OCI-LY3 (cell line): ENCODE results near the gene RBCK1.

ENCODE experiments used
- EZH2phosphoT487 ChIP-seq: fragments of 200-600 bp; shearing (Covaris generic); IDR thresholded peaks from 2 replicates; pipeline ENCODE4 v1.6.1; 2018; ENCODE audit warnings: antibody characterized with exemption, mixed run types, low read depth
- TF ChIP-seq, protein P1 (sequence below): fragments of 200-600, 300-600 bp; sonication (generic); IDR thresholded peaks from 2 replicates; pipeline ENCODE4 v1.5.1; 2014; ENCODE audit warnings: antibody characterized with exemption, low read length, low read depth

DNA sequence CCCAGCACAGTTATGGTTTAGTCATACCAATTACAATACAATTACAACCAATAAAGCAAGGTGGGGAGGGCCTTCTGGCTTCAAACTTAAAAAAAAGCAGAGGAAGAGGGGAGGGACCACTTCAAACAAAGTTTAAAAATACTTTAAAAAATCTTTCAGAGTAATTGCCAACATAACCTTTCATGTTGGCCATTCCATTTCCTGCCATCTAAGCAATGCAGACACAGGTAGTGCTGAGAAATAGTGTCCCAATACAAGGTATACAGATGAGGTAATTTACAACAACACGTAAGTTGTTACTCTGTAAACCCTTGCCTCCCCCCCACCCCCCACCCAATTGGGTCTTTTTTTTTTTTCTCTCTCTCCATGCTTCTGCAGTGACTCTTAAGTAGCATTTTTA is 73.1 kb downstream of the RBCK1 start:
- TF ChIP-seq, protein P1, sequence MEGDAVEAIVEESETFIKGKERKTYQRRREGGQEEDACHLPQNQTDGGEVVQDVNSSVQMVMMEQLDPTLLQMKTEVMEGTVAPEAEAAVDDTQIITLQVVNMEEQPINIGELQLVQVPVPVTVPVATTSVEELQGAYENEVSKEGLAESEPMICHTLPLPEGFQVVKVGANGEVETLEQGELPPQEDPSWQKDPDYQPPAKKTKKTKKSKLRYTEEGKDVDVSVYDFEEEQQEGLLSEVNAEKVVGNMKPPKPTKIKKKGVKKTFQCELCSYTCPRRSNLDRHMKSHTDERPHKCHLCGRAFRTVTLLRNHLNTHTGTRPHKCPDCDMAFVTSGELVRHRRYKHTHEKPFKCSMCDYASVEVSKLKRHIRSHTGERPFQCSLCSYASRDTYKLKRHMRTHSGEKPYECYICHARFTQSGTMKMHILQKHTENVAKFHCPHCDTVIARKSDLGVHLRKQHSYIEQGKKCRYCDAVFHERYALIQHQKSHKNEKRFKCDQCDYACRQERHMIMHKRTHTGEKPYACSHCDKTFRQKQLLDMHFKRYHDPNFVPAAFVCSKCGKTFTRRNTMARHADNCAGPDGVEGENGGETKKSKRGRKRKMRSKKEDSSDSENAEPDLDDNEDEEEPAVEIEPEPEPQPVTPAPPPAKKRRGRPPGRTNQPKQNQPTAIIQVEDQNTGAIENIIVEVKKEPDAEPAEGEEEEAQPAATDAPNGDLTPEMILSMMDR = no peak
- no peak for TF ChIP-seq EZH2phosphoT487
